NCI-H1092 treated with DMSO at 0.1 percent for 48 hours (cell line): ENCODE data around the gene PDE1C.
A peak's percentile ranks its signal among the peaks of the same experiment; 100 is the strongest.

Source experiments
- DNase-seq: peaks from one replicate; lab custom pipeline; 2025; lab: John Stamatoyannopoulos, UW

Gene PDE1C

GRCh38 chr7:32074787-32075585 lies 4.8 kb upstream of the PDE1C start:
- no peak for DNase-seq

- no peak for DNase-seq
These were observed 3.3 kb upstream of the PDE1C start for GRCh38 chr7:32073533-32073932.

DNA sequence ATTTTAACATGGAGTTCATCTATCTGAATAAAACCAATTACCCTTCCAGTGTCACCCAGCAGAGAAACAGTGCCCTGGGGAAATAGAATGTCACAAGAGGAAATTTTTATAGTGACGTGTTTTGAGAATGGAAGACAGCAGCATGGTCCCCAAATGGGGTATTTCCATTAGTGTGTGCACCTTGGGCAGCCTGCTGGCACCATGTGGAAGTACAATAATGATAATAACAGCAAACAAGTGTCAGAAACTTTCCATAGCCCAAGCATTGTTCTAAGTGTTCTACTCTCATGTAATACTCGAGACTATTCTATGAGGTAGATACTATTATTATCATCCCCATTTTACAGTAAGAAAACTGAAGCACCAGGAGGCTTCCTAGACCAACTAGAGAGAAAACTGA lies 2.2 kb upstream of the PDE1C start:
- no peak for DNase-seq

DNA sequence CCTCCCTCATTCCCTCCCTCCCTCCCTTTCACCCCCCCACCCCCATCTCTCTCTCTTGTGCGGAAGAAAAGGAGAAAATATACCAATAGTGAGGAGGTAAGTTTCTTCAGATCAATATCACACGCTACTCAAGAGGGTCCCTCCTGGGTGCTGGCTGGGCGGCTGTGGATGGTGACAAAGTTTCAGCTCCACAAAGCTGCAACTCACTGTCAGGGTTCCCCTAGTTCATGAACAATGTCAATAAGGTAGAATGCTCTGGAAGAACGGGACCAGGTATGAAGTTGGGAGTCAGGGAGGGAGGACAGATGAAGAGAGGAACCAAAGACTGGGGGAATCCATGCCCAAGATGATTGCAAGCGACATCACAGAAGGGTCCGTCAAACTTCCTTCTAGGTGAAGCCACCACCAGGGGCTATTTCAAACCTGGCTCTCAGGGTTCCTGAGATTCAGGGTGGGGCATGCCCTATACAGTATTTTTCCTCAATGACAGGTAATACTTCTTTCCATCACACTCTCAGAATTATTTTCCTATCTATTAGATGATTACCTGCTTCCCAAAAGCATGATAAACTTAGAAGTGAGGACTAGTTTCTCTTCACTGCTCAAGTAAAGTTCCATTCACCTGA lies 1.4 kb upstream of the PDE1C start:
- no peak for DNase-seq

- DNase-seq = no peak
These were observed 179 bp downstream of the PDE1C start for GRCh38 chr7:32070051-32070405.

- DNase-seq = peak; percentile 36
These were observed 1.0 kb downstream of the PDE1C start for GRCh38 chr7:32069116-32069650.

- no peak for DNase-seq
These were observed 1.7 kb downstream of the PDE1C start for GRCh38 chr7:32068411-32069101.

- no peak for DNase-seq
These were observed 3.8 kb downstream of the PDE1C start for GRCh38 chr7:32066441-32066840.

DNA sequence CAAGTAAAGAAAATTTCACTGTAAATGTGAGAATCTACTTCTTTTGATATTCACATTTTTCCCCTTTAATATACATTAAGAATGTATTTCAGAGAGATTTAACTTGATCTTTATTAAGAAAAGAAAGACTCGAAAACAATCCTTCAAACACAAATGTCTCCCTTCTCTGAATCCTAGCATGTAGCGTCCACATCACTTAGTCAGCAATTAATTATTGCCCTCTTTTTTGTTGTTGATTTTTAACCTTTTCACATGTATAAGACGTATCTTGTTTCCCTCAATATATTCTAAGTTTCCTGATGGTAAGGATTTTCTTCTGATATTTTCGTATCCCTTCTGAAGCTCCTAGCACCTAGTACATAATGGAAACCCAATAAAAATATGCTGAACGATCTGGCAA lies 6.6 kb downstream of the PDE1C start:
- DNase-seq = no peak

DNA sequence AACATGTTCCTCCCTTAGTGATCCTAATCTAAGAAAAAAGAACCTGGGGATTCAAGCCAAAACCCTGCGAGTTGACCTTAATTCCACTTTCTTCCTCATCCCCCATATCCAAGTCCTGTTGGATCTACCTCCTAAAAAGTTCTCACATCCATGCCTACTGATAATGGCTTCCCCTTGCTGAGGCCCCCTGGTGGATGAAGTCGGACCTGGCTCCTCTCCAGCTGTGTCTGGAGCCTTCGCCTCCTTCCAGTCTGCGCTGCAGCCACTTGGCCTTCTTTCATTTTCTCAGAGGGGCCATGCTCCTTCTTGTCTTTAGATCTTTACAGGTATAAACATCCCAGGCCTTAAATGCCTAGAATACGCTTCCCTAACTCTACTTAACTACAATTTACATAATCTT lies 8.1 kb downstream of the PDE1C start:
- no peak for DNase-seq

DNA sequence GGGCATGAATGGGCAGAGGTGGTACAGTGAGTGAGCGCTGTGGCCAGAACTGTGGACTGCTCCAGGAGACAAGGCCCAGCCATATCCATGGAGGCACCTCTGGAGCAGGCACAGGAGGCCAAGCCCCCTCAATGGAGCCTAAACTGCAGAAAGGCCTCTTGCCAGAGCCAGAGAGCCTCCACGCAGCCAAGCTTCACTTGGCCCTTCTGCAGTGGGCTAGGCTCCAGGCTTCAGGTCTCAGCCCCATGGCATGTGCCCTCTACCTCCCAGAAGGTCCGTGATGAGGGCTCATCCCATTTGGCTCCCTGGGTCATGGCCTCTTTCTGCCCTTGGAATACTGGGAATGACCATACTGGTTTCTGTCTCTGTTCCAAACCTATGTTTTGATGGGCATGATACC lies 8.9 kb downstream of the PDE1C start:
- no peak for DNase-seq

DNA sequence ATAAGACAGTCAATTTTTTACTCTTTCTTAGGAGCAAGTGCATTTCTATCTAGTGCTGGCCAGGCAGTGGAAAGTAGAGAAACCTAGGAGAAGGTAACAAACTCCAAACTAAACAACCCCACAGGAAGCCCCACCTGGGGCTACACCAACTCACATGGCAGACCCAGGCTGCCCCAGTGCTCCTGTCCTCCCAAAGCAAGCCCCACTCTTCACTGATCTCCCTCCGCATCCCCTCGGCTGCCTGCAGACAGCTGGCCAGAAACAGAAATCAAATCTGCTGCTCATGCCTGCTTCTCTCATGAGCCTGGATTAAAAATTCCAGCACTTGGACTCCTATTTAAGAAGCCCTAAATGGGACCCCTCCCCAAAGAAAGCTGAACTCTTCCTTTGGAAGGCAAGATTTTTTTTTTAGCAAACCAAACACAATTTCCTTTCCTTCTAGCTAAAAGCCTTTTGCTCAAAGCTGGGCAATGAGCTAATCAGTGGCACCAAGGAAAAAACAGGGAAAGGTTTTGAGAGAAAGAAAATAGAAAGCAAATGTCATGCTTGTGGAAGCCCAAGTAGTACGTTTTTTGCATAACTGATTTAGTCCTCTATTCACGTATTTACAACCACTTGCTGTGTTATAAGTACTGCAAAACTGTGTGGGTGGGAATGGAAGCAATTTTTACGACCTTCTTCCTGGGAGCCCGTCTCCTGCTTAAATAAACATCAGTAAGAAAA lies 10.8 kb downstream of the PDE1C start:
- peak; percentile 39 for DNase-seq

- DNase-seq = peak; percentile 29
These were observed 12.2 kb downstream of the PDE1C start for GRCh38 chr7:32058002-32058401.

DNA sequence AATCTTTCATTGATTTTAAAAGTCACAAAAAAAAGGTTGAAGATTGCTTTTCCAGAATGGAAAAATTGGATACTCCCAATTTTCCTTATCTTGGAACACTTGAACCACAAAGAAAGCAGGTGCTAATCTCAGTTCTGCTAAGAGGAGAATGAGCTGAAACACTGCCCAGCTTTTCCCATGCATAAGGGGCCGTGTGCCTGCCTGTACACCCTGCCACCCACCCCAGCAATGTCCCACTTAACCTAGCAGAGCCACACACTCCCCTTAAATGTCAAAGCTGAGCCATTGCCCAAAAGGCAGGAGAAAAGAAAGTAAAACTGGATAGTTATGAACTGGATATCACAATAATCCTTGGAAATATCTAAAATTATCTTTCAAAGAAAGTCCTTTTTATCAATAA lies 13.4 kb downstream of the PDE1C start:
- DNase-seq = no peak

- no peak for DNase-seq
These were observed 17.0 kb downstream of the PDE1C start for GRCh38 chr7:32053204-32053603.

DNA sequence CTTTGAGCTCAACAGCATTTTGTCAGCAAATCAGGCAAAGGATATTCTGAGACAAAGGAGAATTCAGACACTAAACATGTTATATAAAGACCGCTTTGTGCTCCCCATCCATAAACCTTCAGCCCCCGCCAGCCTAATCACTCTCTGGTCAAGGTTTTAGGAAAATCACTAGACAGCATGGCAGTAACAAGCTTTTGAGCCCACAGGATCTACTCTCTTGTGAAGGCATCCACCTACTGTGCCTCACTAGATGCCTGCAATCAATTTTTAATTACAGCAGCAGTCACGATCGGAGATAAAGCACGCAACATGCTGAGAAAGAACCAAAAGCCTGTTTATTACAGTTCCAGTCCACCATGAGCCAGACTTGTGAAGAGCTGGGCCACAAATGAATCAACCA lies 19.1 kb downstream of the PDE1C start:
- DNase-seq = no peak

GRCh38 chr7:32049599-32049998 lies 20.6 kb downstream of the PDE1C start:
- DNase-seq = no peak

GRCh38 chr7:32048970-32049491 lies 21.2 kb downstream of the PDE1C start:
- DNase-seq = no peak

DNA sequence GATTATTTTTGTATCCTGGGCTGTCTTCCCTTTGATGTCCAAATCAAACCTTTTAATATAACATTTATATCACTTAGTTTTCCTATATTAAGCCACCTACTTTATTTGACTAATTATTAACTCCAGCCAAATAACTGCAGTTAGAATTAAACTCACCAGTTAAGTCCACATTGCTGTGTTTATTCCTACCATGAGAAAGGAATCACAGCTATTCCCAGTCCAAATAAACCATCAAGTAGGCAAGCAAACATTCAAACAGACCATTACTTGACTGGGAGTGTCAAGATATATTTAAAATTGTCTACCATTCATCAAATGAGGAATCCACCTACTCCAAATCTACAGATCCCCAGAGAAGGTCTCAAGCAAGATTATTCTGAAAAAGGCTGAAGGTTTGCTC lies 22.4 kb downstream of the PDE1C start:
- DNase-seq = no peak

DNA sequence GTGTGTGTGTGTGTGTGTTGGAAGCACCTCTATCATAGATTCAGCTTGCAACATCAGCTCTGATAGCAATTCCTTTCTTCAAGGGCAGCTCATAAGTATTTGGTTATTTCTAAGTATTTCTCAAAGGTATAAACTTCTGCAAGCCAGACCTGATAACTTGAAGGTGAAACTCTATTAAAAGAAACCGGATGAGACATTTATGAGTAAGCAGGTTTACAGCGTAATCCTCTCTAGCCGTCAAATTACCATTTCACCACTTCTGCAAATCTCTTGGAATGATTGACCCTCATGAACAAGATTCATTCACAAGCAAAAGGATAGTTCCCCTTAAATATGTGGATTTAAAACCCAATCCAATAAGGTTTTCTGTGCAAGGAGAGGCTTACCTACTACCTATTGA lies 23.1 kb downstream of the PDE1C start:
- DNase-seq = no peak

GRCh38 chr7:32045228-32045627 lies 25.0 kb downstream of the PDE1C start:
- no peak for DNase-seq

DNA sequence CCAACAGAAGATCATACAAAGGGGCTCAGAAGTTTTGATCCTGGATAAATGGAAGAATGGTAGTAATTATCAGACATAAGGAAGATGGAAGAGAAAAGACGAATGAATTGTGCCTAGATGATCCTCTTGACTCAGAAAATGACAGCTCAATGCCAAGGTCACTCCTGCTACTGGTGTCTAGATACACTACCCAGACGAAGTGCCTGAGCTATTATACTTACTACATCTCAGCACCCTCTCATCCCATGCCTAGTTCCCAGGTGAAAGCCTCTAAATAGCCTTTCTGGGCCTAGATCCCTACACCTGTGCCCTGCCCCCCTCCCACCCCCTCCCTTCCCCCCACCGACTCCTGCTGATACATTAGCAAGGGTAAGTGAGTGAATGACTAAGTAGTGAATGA lies 25.5 kb downstream of the PDE1C start:
- no peak for DNase-seq
